ENCODE measurements around the gene GIGYF2. TPM values are rescaled to one million over a fixed set of nuclear protein-coding genes. Genes with fewer than 3 reads are reported as not detected.

Gene GIGYF2
- total RNA-seq, 1 donor from 2014 or later = 72.3 TPM

DNA sequence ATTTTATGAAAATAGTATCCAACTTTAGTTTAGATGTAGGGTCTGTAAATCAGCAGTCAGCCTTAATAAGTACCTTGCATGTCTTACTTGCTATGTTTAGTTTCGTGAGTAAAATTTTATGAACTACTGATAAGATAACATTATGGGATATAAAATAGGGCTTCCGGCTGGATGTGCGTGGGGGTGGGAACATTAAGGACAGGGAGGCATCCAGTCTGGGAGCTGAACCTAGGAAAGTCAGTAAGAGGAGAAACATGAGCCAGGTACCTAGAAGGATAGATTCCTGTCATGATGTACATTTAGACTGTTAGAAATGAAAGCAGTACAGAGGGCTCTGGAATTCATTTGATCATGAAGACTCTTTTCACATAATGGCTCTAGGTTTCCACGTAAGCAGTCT is 92.0 kb downstream of the GIGYF2 start:
- no peak for DNase-seq (ENCODE audit: low spot score, unreplicated experiment)
- Mint-ChIP-seq H3K27ac (peak overlapping the region; percentile 29), H3K4me1 (ENCODE audit: low read depth) (no peaks in the 10 kb centered on the region), H3K4me3 (ENCODE audit: low read depth) (no peak overlapping the region), H3K36me3 (ENCODE audit: insufficient read depth) (peaks cover 26% of the 10 kb centered on the region), H3K27me3 (no peaks in the 10 kb centered on the region), H3K9me3 (ENCODE audit: low read depth) (no peaks in the 10 kb centered on the region)
- TF ChIP-seq, protein P1, sequence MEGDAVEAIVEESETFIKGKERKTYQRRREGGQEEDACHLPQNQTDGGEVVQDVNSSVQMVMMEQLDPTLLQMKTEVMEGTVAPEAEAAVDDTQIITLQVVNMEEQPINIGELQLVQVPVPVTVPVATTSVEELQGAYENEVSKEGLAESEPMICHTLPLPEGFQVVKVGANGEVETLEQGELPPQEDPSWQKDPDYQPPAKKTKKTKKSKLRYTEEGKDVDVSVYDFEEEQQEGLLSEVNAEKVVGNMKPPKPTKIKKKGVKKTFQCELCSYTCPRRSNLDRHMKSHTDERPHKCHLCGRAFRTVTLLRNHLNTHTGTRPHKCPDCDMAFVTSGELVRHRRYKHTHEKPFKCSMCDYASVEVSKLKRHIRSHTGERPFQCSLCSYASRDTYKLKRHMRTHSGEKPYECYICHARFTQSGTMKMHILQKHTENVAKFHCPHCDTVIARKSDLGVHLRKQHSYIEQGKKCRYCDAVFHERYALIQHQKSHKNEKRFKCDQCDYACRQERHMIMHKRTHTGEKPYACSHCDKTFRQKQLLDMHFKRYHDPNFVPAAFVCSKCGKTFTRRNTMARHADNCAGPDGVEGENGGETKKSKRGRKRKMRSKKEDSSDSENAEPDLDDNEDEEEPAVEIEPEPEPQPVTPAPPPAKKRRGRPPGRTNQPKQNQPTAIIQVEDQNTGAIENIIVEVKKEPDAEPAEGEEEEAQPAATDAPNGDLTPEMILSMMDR (IDR thresholded peaks at IDR 0.05; ENCODE audit: unreplicated experiment) = no peak

DNA sequence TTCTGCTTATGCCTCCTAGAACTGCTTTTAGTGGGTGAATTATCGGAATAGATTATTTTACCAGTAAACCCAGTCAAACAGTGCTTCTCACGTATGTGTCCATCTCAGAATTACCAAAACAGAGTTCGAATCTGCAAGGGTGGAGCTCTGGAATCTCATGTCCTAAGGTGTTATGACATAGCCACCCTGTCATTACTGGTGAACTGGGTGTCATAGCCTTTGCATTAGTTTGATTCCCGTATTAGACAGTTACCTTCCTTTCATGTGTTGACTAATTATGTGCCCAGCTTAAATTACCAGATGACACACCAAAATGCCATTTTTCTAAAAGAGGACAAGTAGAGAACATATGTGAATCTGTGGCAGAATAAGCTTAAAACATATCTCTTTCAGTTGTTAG is 94.4 kb downstream of the GIGYF2 start:
- TF ChIP-seq, protein P1 (IDR thresholded peaks at IDR 0.05; ENCODE audit: unreplicated experiment) = no peak
- Mint-ChIP-seq H3K27me3 (no peaks in the 10 kb centered on the region), H3K9me3 (ENCODE audit: low read depth) (no peaks in the 10 kb centered on the region), H3K36me3 (ENCODE audit: insufficient read depth) (peaks cover 28% of the 10 kb centered on the region), H3K27ac (no peak overlapping the region), H3K4me1 (ENCODE audit: low read depth) (no peaks in the 10 kb centered on the region), H3K4me3 (ENCODE audit: low read depth) (no peak overlapping the region)
- no peak for DNase-seq (ENCODE audit: low spot score, unreplicated experiment)

DNA sequence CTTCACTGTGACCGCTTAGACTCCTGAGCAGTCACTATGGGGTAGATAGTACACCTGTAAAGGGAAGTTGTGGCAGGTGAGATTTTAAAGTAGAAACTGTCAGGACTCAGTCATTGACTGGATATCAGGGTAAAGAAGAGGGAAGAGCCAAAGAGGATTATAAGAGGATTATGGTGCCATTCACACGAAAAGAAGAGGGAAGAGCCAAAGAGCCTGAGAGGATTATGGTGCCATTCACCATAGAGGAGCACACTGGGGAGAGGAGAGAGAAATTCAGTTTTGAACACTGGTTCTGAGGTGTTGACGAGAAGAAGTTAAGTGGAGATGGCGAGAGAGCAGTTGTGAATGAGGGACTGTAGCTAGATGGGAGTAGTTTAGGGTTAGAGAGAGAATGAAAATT is 96.1 kb downstream of the GIGYF2 start:
- no peak for DNase-seq (ENCODE audit: low spot score, unreplicated experiment)
- H3K9me3 Mint-ChIP-seq (ENCODE audit: low read depth) = no peaks in the 10 kb centered on the region
- H3K27ac Mint-ChIP-seq = no peak overlapping the region
- TF ChIP-seq, protein P1 (IDR thresholded peaks at IDR 0.05; ENCODE audit: unreplicated experiment) = no peak
- H3K4me3 Mint-ChIP-seq (ENCODE audit: low read depth) = no peak overlapping the region
- peaks cover 30% of the 10 kb centered on the region for H3K36me3 Mint-ChIP-seq (ENCODE audit: insufficient read depth)
- H3K4me1 Mint-ChIP-seq (ENCODE audit: low read depth) = no peaks in the 10 kb centered on the region
- H3K27me3 Mint-ChIP-seq = no peaks in the 10 kb centered on the region

DNA sequence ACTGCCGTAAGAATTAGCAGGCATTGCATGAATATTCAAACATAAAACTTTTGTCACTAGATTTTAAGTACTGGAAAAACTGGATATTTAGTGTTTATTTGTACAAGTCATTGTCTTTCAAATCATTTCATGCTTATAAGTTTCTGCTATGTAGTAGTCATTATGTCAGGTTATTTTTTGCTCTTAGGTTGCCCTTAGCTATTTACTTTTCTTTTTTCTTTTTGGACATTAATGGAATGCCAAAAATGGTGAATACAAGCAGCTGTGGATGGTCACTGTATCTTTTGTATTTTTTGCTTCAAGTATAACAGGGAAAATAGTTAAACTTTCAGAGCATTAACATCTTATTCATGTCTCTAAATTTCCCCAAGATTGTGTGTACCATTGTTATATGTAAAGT is 97.8 kb downstream of the GIGYF2 start:
- Mint-ChIP-seq H3K36me3 (ENCODE audit: insufficient read depth) (peaks cover 33% of the 10 kb centered on the region), H3K4me3 (ENCODE audit: low read depth) (no peak overlapping the region), H3K27me3 (no peaks in the 10 kb centered on the region), H3K4me1 (ENCODE audit: low read depth) (no peaks in the 10 kb centered on the region), H3K27ac (no peak overlapping the region), H3K9me3 (ENCODE audit: low read depth) (no peaks in the 10 kb centered on the region)
- TF ChIP-seq, protein P1 (IDR thresholded peaks at IDR 0.05; ENCODE audit: unreplicated experiment) = no peak
- no peak for DNase-seq (ENCODE audit: low spot score, unreplicated experiment)

DNA sequence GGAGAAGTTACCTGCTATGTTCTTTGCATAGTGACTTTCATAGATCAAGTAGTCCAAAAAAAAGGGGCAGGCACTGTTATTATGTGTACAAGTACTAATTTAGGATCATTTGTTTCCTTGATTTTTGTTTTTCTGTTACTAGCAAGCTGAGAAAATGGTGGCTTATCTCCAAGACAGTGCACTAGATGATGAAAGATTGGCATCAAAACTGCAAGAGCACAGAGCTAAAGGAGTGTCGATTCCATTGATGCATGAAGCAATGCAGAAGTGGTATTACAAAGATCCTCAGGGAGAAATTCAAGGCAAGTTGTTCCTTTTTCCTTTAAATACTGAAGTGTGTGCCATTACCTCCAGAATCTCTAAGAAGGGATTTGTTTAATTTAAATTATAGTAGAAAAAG is 98.8 kb downstream of the GIGYF2 start:
- no peaks in the 10 kb centered on the region for H3K27me3 Mint-ChIP-seq
- H3K4me3 Mint-ChIP-seq (ENCODE audit: low read depth) = no peak overlapping the region
- peaks cover 35% of the 10 kb centered on the region for H3K36me3 Mint-ChIP-seq (ENCODE audit: insufficient read depth)
- DNase-seq (ENCODE audit: low spot score, unreplicated experiment) = no peak
- TF ChIP-seq, protein P1 (IDR thresholded peaks at IDR 0.05; ENCODE audit: unreplicated experiment) = no peak
- H3K27ac Mint-ChIP-seq = no peak overlapping the region
- no peaks in the 10 kb centered on the region for H3K9me3 Mint-ChIP-seq (ENCODE audit: low read depth)
- no peaks in the 10 kb centered on the region for H3K4me1 Mint-ChIP-seq (ENCODE audit: low read depth)
